ENCODE results near the gene VWA1.
"Not testable (repeated sequence)": the region's sequence is repeated elsewhere in the genome, so short reads cannot be mapped to it uniquely, and the experiment has no call there.

VWA1 gene

GRCh38 chr1:1400576-1401456 lies 34.7 kb upstream of the VWA1 start:
- ATAC-seq: no peak
- H3K4me3 Mint-ChIP-seq: peak overlapping the region; percentile 91
- H3K27me3 Mint-ChIP-seq: no peaks in the 10 kb centered on the region
- peaks cover 58% of the 10 kb centered on the region for H3K36me3 Mint-ChIP-seq
- H3K27ac Mint-ChIP-seq: peak overlapping the region; percentile 91
- H3K4me1 Mint-ChIP-seq: peaks cover 51% of the 10 kb centered on the region
- no peaks in the 10 kb centered on the region for H3K9me3 Mint-ChIP-seq

GRCh38 chr1:1401457-1402010 lies 34.0 kb upstream of the VWA1 start:
- Mint-ChIP-seq H3K9me3 (no peaks in the 10 kb centered on the region), H3K27me3 (no peaks in the 10 kb centered on the region), H3K4me1 (peaks cover 57% of the 10 kb centered on the region), H3K4me3 (peak overlapping the region; percentile 34), H3K27ac (peak overlapping the region; percentile 91), H3K36me3 (peaks cover 62% of the 10 kb centered on the region)
- ATAC-seq: no peak

DNA sequence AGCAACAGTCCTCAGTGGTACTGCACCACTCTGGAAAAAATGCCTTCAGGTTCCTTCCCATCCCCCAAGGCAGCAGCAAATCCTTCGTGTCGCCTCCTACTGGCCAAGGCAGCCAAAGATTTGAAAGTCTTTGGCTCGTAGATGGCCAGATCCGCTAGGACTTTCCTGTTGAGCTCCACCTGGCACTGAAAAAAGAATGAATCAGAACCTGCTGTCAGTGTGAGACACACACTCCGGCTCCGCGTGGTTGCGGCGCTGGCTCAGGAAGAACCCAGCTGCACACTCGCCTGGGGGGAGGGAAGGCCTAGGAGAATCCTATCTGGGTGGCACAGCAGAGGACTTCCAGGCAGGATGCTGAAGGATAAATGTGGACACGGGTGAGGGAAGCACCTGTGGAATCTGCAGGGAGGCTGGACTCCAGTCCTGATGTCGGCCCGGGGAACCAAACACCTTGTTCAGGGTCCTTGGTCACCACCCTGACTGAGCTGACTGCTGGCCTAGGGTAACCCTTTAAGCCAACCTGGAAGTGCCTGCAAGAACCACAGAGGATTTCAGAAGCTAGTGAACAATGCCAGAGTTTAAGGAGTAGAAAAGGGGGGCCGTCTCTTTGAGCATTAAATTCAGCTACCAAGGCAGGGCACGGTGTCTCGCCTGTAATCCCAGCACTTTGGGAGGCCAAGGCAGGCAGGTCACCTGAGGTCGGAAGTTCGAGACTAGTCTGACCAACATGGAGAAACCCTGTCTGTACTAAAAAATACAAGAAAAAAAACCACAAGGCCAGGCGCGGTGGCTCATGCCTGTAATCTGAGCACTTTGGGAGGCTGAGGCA lies 33.2 kb upstream of the VWA1 start:
- Mint-ChIP-seq H3K9me3 (no peaks in the 10 kb centered on the region), H3K27ac (peak overlapping the region; percentile 40), H3K36me3 (peaks cover 63% of the 10 kb centered on the region), H3K4me1 (peaks cover 58% of the 10 kb centered on the region), H3K4me3 (peak overlapping the region; percentile 37), H3K27me3 (no peaks in the 10 kb centered on the region)
- ATAC-seq: no peak

DNA sequence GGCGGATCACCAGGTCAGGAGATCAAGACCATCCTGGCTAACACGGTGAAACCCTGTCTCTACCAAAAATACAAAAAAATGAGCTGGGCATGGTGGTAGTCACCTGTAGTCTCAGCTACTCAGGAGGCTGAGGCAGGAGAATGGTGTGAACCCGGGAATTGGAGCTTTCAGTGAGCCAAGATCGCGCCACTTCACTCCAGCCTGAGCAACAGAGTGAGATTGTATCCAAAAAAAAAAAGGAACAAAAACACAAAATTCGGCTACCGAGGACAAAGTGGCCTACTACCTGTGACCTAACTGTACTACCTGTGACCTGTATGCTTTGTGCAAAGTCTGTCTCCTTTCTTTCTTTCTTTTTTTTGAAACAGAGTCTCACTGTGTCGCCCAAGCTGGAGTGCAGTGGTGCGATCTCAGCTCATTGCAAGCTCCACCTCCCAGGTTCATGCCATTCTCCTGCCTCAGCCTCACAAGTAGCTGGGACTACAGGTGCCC lies 32.5 kb upstream of the VWA1 start:
- not testable (repeated sequence) for H3K27me3 Mint-ChIP-seq, ATAC-seq, H3K4me3 Mint-ChIP-seq, H3K9me3 Mint-ChIP-seq
- H3K27ac Mint-ChIP-seq: peak overlapping the region; percentile 5
- H3K4me1 Mint-ChIP-seq: peaks cover 57% of the 10 kb centered on the region
- H3K36me3 Mint-ChIP-seq: peaks cover 56% of the 10 kb centered on the region

DNA sequence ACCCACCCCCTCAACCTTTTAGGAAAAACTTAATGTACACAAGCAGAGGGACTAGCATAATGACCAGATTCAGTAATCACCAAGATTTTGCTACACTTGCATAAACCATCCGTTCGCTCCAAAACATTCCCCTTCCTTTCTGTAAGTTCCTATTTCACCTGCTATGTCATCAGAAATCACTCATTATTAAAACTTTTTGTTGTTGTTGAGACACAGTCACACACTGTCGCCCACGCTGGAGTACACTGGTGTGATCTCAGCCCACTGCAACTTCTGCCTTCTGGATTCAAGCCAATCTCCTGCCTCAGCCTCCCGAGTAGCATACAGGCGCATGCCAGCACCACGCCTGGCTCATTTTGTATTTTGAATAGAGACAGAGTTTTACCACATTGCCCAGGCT lies 31.8 kb upstream of the VWA1 start:
- Mint-ChIP-seq H3K27ac (peak overlapping the region; percentile 5), H3K9me3 (no peaks in the 10 kb centered on the region), H3K27me3 (no peaks in the 10 kb centered on the region), H3K36me3 (peaks cover 53% of the 10 kb centered on the region), H3K4me3 (no peak overlapping the region), H3K4me1 (peaks cover 57% of the 10 kb centered on the region)
- ATAC-seq: no peak

DNA sequence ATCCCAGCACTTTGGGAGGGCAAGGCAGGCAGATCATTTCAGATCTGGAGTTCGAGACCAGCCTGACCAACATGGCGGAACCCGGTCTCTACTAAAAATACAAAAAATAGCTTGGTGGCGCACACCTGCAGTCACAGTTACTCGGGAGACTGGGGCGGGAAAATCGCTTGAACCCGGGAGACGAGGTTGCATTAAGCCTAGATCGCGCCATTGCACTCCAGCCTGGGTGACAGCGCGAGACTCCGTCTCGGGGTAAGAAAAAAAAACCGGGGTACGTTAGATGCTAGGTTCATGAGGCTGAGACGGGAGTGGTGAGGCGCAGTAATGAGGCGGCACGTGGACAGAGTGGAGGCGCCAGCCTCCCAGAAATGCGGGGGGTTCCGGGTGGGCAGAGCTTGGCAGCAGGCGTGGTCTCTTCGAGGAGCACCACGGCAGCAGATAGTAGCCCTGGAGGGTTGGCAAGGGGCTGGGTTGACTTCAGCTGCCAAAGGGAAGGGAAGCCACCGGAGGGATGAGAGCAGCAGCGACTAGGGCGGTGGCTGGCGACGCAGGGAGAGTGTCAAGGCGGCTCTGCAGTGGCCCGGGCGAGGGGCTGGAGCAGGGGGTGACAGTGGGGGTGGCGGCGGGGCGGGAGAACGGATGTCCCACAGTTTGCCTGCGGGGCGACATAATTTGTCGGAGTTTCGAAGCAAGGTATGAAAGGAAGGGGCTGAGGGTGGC lies 29.2 kb upstream of the VWA1 start:
- Mint-ChIP-seq H3K4me3 (peak overlapping the region; percentile 92), H3K36me3 (peaks cover 46% of the 10 kb centered on the region), H3K4me1 (peaks cover 46% of the 10 kb centered on the region), H3K27ac (peak overlapping the region; percentile 91), H3K27me3 (no peaks in the 10 kb centered on the region), H3K9me3 (no peaks in the 10 kb centered on the region)
- peak; percentile 14 for ATAC-seq

DNA sequence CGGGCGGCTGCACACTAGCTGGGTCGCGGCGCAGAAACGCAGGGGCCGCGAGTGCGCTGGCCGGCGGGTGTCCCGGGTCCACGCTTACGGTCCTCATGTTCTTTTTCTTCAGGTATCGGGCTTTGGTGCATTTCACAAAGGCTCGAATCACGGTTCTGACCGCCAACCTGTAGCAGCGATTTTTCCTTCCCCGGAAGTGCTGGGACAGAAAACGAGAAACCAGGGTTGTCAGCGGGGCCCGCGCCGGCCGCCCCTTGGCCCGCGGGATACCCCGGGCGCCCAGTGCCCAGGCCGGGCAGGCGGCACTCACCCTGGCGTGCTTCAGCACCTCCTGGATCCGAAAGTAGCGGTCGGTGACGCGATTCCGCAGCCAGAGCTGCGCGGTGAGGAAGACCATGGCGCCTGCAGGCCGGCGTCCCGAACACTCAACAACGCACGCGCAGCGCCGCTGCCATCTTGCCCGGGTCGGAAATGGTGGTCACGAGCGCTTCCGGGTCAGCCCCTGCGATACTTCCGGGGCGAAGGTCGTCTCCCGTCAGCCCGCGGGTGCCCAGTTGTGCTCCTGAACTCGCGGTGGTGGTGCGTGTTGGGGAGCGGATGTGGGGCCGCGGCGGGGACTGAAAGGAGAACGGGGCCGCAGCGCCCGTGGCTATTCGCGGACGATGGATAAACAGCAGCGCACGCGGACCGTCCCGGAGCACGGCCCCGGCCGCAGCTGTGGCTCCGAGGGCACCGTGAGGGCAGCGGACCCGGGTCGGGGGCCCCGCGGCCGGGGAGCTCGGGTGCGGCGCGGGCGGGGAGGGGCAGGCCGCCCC lies 28.5 kb upstream of the VWA1 start, which contains the start of gene MRPL20:
MRPL20 (minus strand) TSS at position 473 of the 815 bp plus-strand sequence; CDS start at position 397, 76 bp downstream.
- H3K27ac Mint-ChIP-seq: peak within 1 kb of the TSS; percentile 91
- H3K9me3 Mint-ChIP-seq: no peaks in the 10 kb centered on the region
- peaks cover 44% of the 10 kb centered on the region for H3K4me1 Mint-ChIP-seq
- peak within 1 kb of the TSS; percentile 92 for H3K4me3 Mint-ChIP-seq
- peaks cover 43% of the 10 kb centered on the region for H3K36me3 Mint-ChIP-seq
- ATAC-seq: peak; percentile 98
- H3K27me3 Mint-ChIP-seq: no peaks in the 10 kb centered on the region

DNA sequence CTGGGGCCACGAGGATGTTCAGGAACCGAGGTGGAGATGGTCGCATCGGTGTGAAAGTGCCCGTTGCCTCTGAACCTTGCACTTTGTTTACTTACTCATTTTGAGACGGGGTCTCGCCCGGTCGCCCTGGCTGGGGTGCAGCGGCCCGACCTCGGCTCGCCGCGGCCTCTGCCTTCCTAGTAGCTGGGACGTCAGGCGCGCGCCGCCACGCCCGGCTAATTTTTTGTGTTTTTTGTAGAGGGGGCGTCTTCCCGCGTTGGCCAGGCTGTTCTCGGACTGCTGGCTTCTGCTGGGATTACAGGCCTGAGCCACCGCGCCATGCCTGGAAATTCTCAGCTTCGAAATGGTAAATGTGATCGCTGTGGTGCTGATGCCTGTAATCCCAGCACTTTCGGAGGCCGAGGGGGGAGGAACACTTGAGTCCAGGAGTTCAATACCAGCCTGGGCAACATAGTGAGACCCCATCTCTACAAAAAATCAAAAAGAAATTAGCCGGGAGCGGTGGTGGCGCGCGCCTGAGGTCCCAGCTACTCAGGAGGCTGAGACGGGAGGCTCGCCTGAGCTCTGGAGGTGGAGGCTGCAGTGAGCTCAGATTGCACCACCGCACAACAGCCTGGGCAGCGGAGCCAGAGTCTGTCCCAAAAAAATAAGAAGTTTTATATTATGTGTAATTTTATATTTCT lies 27.7 kb upstream of the VWA1 start:
- Mint-ChIP-seq H3K4me1 (peaks cover 40% of the 10 kb centered on the region), H3K9me3 (no peaks in the 10 kb centered on the region), H3K4me3 (peak overlapping the region; percentile 92), H3K27me3 (no peaks in the 10 kb centered on the region), H3K27ac (peak overlapping the region; percentile 91), H3K36me3 (peaks cover 37% of the 10 kb centered on the region)
- ATAC-seq: peak; percentile 61

- H3K27me3 Mint-ChIP-seq, ATAC-seq, H3K9me3 Mint-ChIP-seq, H3K4me3 Mint-ChIP-seq, H3K27ac Mint-ChIP-seq: not testable (repeated sequence)
- peaks cover 17% of the 10 kb centered on the region for H3K36me3 Mint-ChIP-seq
- peaks cover 26% of the 10 kb centered on the region for H3K4me1 Mint-ChIP-seq
These were observed 25.3 kb upstream of the VWA1 start for GRCh38 chr1:1410238-1410637.

- Mint-ChIP-seq H3K27ac (no peak overlapping the region), H3K36me3 (peaks cover 6% of the 10 kb centered on the region), H3K9me3 (no peaks in the 10 kb centered on the region), H3K4me3 (no peak overlapping the region), H3K27me3 (no peaks in the 10 kb centered on the region), H3K4me1 (peaks cover 12% of the 10 kb centered on the region)
- no peak for ATAC-seq
These were observed 23.9 kb upstream of the VWA1 start for GRCh38 chr1:1411626-1412025.

GRCh38 chr1:1412311-1412902 lies 23.1 kb upstream of the VWA1 start:
- H3K9me3 Mint-ChIP-seq, H3K4me3 Mint-ChIP-seq, H3K36me3 Mint-ChIP-seq, H3K27ac Mint-ChIP-seq, ATAC-seq, H3K27me3 Mint-ChIP-seq: not testable (repeated sequence)
- H3K4me1 Mint-ChIP-seq: peaks cover 12% of the 10 kb centered on the region

GRCh38 chr1:1415751-1416150 lies 19.7 kb upstream of the VWA1 start:
- ATAC-seq: no peak
- Mint-ChIP-seq H3K27ac (no peak overlapping the region), H3K27me3 (peaks cover 4% of the 10 kb centered on the region), H3K9me3 (no peaks in the 10 kb centered on the region), H3K4me3 (no peak overlapping the region), H3K36me3 (peaks cover 6% of the 10 kb centered on the region), H3K4me1 (peaks cover 23% of the 10 kb centered on the region)

DNA sequence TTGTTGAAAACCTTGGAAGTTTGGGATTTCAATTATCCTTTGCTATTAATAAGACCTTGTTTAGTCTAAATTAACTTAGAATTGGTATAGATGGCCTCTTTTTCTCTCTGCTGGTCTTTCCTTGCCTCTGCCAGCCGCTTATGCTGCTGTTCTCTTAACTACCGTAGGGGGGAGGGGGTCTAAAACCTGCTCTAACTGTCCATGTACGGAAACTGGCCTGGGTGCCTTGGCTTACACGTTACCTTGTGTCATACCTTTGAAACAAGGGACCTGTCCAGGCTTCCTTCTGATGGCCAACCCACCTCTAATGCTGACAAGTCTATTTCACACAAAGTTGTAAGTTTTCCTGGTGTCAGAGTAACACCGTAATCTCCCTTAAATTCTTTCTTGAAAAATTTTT lies 18.1 kb upstream of the VWA1 start:
- H3K36me3 Mint-ChIP-seq, H3K4me3 Mint-ChIP-seq, ATAC-seq, H3K9me3 Mint-ChIP-seq: not testable (repeated sequence)
- H3K27me3 Mint-ChIP-seq: peaks cover 19% of the 10 kb centered on the region
- peak overlapping the region; percentile 70 for H3K27ac Mint-ChIP-seq
- peaks cover 20% of the 10 kb centered on the region for H3K4me1 Mint-ChIP-seq
